Prostate gland (tissue), 2 donors: ENCODE results near the gene FAM81A.

Source experiments
- POLR2A ChIP-seq: fragments of 450-650 bp; IDR thresholded peaks from one replicate; pipeline ENCODE4 v1.6.1; 2016; ENCODE audit warnings: antibody characterized with exemption, mild to moderate bottlenecking
- POLR2AphosphoS5 ChIP-seq: sonication (generic); formaldehyde crosslinking; IDR thresholded peaks from one replicate; pipeline ENCODE4 v1.6.1; 2017; ENCODE audit warnings: antibody characterized with exemption
- TF ChIP-seq, protein P1 (sequence below), 4 experiments: fragments of 200-600 bp in 2 of 4; fragments of 450-650 bp in 2 of 4; sonication (generic) in 2 of 4; IDR thresholded peaks; 1 replicate in 3 of 4; 2 replicates in 1 of 4; pipeline ENCODE4 v1.5.1; 2016 to 2019; ENCODE audit warnings: antibody characterized with exemption in 4 of 4, mild to moderate bottlenecking in 2 of 4, moderate library complexity in 2 of 4

DNA sequence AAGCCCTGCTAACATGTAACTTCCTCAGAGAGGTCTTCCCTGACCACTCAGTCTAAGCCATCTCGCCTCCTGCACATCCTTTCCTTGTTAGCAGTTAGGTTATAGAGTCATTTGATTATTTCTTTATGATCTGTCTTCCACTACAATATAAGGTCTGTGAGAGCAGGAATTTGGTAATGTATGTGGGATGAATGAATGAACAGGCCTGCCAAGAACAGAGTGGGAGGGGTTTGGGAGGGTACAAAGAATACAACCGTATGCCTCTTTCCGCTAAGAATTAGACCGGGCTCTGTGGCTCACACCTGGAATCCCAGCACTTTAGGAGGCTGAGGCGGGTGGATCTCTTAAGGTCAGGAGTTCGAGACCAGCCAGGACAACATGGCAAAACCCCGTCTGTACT lies 32.9 kb upstream of the FAM81A start:
- TF ChIP-seq, protein P1, sequence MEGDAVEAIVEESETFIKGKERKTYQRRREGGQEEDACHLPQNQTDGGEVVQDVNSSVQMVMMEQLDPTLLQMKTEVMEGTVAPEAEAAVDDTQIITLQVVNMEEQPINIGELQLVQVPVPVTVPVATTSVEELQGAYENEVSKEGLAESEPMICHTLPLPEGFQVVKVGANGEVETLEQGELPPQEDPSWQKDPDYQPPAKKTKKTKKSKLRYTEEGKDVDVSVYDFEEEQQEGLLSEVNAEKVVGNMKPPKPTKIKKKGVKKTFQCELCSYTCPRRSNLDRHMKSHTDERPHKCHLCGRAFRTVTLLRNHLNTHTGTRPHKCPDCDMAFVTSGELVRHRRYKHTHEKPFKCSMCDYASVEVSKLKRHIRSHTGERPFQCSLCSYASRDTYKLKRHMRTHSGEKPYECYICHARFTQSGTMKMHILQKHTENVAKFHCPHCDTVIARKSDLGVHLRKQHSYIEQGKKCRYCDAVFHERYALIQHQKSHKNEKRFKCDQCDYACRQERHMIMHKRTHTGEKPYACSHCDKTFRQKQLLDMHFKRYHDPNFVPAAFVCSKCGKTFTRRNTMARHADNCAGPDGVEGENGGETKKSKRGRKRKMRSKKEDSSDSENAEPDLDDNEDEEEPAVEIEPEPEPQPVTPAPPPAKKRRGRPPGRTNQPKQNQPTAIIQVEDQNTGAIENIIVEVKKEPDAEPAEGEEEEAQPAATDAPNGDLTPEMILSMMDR (IDR thresholded peaks at IDR 0.05), result no peak
- no peak for TF ChIP-seq POLR2AphosphoS5
- no peak for TF ChIP-seq POLR2A
